ENCODE measurements around the gene MIER2.
"Not testable (repeated sequence)": the region's sequence is repeated elsewhere in the genome, so short reads cannot be mapped to it uniquely, and the experiment has no call there.

Gene MIER2

DNA sequence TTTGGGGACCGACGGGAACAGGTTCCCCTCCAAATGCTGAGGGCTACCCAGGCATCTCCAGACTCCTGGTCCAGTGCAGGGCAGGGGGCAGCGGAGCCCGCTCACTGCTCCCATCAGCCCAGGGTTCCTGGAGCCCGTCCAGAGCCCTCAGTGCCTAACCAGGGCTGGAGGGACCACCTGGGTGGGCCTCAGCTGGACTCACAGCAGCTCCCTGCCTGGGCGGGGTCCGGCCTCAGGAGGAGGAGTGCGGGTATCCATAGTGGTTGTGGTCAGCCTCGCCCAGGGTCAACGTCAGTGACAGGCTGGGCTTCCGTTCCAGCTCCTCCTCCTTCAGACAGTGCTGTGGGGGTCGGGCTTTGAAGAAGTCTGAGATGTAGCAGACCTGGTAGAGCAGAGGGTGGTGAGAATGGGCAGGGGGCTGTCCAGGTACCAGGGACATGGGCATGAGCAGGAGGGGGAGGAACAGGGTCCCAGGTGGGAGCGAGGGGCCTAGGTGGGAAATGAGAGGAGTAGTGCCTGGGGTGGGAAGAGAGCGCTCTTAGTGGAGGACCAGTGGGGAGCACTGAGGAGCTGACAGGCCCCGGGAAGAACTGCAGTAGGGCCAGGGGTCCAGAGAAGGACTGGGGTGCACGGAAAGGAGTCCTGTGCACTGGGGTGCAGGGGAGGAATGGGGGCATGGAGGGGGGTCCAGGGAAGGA lies 63.3 kb downstream of the MIER2 start:
- DNase-seq, result no peak

DNA sequence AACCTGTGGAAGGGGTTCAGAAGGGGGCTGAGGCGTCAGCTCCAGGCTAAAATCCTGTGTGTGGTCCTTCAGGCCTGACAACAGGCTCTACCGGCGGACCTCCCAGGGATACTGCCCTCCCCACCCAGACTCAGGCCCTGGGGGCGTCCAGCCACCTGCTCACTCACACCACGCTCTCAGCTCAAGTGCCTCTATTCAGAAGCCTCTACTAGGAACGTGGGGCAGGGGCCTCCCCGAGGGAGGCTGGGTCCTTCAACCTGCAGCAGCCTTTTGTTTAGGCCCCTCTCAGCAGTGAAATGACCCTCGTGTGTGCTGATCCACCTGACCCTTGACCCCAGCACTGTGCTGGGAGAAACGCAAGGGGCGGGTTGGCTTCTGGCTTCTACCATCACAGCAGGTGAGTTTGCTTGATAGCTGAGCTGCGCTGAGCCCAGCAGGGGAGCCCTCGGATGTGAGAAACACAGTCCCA lies 64.0 kb downstream of the MIER2 start:
- no peak for DNase-seq

DNA sequence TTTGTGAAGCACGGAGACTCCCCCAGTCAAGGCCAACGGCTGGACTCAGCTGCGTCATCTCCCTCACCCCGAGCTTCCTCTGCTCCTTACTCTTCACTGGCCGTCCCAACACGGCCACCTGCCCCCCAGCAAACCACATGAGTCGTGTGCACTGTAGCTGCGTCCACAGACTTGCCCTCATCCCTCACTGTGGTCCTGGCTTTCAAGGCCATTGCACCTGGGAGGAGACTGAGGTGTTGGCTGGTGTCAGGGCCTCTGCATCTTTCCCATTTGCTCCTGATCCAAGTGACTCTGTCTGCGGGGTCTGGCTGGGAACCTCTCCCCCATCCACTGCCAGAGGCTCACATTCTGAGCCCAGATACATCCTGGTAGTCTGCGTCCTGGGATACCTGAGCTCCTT lies 64.9 kb downstream of the MIER2 start:
- DNase-seq, result no peak

DNA sequence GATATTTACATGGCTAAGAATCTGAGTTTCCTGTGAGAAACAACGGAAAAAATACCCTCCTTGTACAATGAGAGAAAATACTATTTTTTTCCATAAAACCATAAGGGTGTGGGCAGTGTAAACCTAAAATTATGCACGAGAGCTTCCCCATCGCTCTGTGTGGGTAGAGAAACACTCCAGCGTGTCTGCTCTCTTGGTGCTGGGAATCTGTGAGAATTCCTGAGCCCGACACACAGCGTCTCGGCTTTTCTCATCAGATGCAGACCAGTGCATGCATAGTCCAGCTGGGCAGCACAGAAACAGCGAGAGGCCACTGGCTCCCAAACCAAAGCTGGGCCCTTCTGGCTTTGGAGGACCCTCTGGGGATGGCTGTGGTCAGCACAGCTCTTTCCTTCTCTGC lies 65.4 kb downstream of the MIER2 start:
- DNase-seq, result no peak

DNA sequence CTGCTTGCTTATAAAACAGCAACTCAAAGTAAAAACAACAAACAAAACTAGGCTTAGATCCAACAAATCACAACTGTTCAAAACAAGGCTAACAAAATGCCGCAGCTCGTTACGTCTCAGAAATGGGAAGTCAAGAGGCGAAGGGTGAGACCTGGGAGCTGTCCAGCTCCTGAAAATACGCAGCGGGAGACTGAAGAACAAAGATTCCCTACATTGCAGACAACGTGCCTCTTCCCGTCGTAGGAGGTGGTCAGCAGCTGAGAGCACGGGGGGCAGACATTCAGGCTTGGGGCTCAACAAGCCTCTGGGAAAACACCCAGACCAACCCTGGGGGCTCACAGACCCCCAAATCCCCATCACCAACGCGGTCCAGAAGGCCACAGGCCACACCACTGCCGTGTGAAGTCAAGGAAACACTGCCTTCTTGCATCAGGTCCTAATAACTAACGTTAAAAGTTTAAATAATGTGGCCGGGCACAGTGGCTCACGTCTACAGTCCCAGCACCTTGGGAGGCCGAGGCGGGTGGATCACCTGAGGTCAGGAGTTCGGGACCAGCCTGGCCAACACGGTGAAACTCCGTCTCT lies 66.9 kb downstream of the MIER2 start:
- DNase-seq, result no peak

DNA sequence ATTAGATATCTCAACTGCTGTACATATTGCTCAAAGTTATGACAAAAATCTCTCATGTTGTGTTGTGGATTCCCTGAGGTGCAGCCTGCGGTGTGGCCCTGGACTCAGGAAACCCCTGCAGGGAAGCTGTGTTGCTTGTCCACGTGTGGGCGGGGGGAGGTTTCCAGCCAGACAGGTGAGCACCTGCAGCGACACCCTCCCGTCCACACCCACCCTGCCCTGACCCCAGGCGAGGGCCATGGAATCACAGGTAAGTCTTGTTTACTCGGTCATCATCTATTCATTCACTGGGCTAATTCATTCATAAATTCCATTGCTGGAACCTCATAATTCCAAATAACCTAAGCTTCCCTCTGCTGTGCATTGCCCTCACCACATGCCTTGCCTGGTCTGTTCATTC lies 67.5 kb downstream of the MIER2 start:
- DNase-seq, result no peak

DNA sequence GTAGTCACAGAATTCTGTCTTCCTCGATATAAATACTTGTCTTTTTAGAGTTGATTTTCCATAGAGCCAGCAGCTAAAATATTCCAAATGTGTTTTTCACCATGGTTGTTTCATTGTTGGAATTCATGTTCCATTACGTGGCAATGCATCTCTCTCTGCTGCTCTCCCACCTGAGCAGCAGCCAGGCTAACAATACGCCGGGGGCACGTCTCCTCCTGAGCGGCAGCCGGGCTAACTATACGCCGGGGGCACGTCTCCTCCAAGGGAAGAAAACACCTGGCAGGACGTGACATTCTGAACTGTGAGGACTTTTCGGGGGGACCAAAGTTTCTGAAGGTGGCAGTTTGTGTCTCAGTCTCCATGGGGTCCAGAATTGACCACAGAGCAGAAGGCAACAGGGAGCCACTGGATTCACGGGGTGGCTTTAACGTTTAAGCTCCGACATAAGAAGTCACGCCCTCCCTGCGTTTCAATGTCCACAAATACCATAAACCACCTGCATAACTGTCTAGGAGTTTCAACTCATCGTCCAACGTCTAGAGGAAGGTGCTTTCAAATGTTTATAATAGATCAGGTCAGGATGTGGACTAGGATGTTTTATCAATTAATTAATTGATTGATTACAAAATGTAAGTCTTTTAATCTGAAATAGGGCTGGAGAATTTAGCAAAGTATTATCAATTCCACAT lies 68.5 kb downstream of the MIER2 start:
- DNase-seq, result no peak

DNA sequence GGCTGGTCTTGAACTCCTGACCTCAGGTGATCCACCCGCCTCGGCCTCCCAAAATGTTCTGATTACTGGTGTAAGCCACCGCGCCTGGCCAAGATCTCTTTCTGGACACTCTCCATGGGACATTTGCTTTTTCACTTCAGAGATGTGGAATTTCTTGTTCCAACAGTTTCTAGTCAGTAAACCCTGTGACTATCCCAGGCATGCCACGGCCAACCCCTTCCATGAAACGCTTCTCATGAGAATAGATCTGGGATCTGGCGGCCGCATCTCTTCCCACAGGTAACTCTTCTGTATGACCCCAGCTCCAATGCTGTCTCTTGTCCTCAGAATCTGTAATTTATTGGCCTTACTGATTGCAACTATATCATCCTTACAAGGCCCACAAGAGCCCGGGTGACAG lies 69.6 kb downstream of the MIER2 start:
- DNase-seq, result no peak

DNA sequence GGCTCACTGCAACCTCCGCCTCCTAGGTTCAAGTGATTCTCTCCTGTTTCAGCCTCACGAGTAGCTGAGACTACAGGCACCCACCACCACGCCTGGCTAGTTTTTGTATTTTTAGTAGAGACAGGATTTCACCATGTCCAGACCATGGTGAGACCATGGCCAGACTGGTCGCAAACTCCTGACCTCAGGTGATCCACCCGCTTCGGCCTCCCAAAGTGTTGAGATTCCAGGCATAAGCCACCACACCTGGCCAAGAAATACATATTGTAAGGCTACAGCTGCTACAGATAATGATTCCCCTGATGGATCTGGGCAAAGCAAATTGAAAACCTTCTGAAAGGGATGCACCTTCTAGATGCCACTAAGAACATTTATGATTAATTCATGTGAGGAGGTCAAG lies 71.2 kb downstream of the MIER2 start:
- no peak for DNase-seq

DNA sequence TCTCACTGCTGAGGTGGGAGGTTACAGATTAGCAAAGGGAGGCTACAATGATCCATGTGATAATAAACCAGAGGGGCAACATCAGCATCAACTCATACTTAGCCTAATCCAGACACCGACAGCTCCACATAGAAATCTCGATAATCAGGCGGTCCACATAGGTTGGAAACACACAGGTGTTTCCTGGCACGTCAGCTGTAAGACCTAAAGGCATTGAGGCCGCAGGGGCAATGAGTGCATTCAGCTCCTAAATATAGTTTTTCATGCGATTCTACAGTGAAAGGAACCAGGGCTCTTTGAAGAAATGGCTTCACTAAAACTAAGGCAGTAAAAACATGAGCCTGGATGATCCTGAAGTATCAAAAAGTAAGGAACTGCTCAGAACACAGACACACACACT lies 72.7 kb downstream of the MIER2 start:
- no peak for DNase-seq

DNA sequence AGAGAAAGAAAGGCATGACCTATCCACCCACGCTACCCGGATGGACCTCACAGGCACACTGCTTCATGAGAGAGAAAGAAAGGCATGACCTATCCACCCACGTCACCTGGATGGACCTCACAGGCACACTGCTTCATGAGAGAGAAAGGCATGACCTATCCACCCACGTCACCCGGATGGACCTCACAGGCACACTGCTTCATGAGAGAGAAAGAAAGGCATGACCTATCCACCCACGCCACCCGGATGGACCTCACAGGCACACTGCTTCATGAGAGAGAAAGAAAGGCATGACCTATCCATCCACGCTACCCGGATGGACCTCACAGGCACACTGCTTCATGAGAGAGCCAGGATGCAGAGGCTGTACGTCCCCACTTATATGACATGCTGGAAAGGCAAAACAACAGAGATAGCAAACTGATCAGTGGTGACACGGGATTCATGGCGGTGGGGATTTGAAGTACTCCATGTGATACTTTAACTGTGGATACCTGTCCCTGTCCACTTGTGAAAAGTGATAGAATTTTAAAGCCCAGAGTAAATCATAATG lies 73.8 kb downstream of the MIER2 start:
- DNase-seq, result not testable (repeated sequence)

DNA sequence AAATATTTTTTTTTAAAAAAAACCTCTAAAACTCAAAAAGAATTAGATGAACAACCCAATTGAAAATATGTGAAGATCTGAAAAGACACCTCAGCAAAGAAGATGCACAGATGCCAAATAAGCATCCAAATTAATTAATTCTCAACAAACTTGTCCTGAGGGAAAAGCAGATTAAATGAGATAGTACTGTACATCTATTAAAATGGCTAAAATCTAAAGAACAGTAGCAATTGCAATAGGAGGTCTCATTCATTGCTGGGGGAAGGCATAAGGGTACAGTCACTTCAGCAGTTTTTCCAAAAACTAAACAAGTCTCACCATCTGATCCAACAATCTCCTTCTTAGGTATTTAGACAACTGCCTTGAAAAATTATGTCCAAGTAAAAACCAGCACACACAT lies 75.4 kb downstream of the MIER2 start:
- DNase-seq, result no peak

DNA sequence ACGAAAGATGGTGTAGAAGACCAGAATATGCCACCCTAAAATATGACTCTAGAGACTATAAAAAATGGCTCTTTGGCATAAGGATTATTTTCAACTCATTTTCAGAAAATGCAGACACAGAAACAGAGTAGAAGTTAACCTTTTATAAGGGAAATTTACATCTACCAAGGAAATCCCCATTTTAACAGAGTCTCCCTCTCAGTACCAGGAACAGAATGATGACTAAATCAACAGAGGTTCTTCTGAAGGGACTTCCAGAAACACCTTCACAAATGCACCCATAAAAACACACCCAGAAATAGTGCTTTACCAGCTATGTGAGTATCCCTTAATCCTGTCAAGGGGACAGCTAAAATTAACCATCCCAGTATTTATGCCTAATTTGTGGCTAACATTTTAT lies 82.5 kb downstream of the MIER2 start:
- no peak for DNase-seq

DNA sequence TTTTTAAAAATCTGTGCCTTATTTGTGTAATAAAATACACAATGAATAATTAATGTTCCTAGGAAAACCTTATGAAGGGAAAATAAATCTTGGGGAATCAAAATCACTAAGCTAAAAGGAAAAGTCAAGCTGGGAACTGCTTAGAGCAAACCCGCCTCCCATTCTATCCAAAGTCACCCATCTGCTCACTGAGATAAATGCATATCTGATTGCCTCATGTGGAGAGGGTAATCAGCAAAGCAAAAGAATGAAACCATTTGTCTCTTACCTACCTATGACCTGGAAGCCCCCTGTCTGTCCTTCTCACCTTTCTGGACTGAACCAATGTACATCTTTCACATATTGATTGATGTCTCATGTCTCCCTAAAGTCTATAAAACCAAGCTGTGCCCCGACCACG lies 87.8 kb downstream of the MIER2 start:
- not testable (repeated sequence) for DNase-seq

Measured in CD4-positive, alpha-beta T cell treated with Interleukin-17A for 1 hour (primary cell).